Measurements from ENCODE around the gene EYS.
"Not testable (repeated sequence)": the region's sequence is repeated elsewhere in the genome, so short reads cannot be mapped to it uniquely, and the experiment has no call there.

Gene EYS

GRCh38 chr6:65416621-65417020 is 290.4 kb downstream of the EYS start:
- DNase-seq (ENCODE audit: low read depth), result no peak
- no peak for TF ChIP-seq MAX (IDR thresholded peaks at IDR 0.05; ENCODE audit: low read depth, low read length)
- no peak overlapping the region for H3K4me3 ChIP-seq (ENCODE audit: low read depth, low read length)

- H3K4me3 ChIP-seq (ENCODE audit: low read depth, low read length), result no peak overlapping the region
- TF ChIP-seq POLR2A (IDR thresholded peaks at IDR 0.05; ENCODE audit: extremely low read depth, insufficient read length) (no peak), MYC (IDR thresholded peaks at IDR 0.05; ENCODE audit: low read depth, low read length) (no peak), MAX (IDR thresholded peaks at IDR 0.05; ENCODE audit: low read depth, low read length) (no peak), CTCF (IDR thresholded peaks at IDR 0.05; ENCODE audit: low read depth, low read length) (no peak)
- DNase-seq (ENCODE audit: low read depth), result no peak
Measured at GRCh38 chr6:65410309-65410708, 296.7 kb downstream of the EYS start.

- no peak for DNase-seq (ENCODE audit: low read depth)
- TF ChIP-seq MAX (IDR thresholded peaks at IDR 0.05; ENCODE audit: low read depth, low read length), result no peak
- no peak for TF ChIP-seq CTCF (IDR thresholded peaks at IDR 0.05; ENCODE audit: low read depth, low read length)
- no peak for TF ChIP-seq MYC (IDR thresholded peaks at IDR 0.05; ENCODE audit: low read depth, low read length)
- TF ChIP-seq POLR2A (IDR thresholded peaks at IDR 0.05; ENCODE audit: extremely low read depth, insufficient read length), result no peak
- no peak overlapping the region for H3K4me3 ChIP-seq (ENCODE audit: low read depth, low read length)
Measured at GRCh38 chr6:65402564-65402963, 304.5 kb downstream of the EYS start.

GRCh38 chr6:65399355-65400084 is 307.5 kb downstream of the EYS start:
- DNase-seq (ENCODE audit: low read depth), result no peak
- no peak for TF ChIP-seq POLR2A (IDR thresholded peaks at IDR 0.05; ENCODE audit: extremely low read depth, insufficient read length)
- TF ChIP-seq MAX (IDR thresholded peaks at IDR 0.05; ENCODE audit: low read depth, low read length), result no peak
- TF ChIP-seq CTCF (IDR thresholded peaks at IDR 0.05; ENCODE audit: low read depth, low read length), result no peak
- no peak for TF ChIP-seq MYC (IDR thresholded peaks at IDR 0.05; ENCODE audit: low read depth, low read length)
- H3K4me3 ChIP-seq (ENCODE audit: low read depth, low read length), result no peak overlapping the region

- no peak for TF ChIP-seq MYC (IDR thresholded peaks at IDR 0.05; ENCODE audit: low read depth, low read length)
- no peak for TF ChIP-seq MAX (IDR thresholded peaks at IDR 0.05; ENCODE audit: low read depth, low read length)
- no peak for TF ChIP-seq CTCF (IDR thresholded peaks at IDR 0.05; ENCODE audit: low read depth, low read length)
- TF ChIP-seq POLR2A (IDR thresholded peaks at IDR 0.05; ENCODE audit: extremely low read depth, insufficient read length), result no peak
- H3K4me3 ChIP-seq (ENCODE audit: low read depth, low read length), result no peak overlapping the region
- DNase-seq (ENCODE audit: low read depth), result no peak
Measured at GRCh38 chr6:65398851-65399250, 308.2 kb downstream of the EYS start.

GRCh38 chr6:65350530-65350929 is 356.5 kb downstream of the EYS start:
- no peak overlapping the region for H3K4me3 ChIP-seq (ENCODE audit: low read depth, low read length)
- TF ChIP-seq POLR2A (IDR thresholded peaks at IDR 0.05; ENCODE audit: extremely low read depth, insufficient read length) (no peak), CTCF (IDR thresholded peaks at IDR 0.05; ENCODE audit: low read depth, low read length) (no peak), MYC (IDR thresholded peaks at IDR 0.05; ENCODE audit: low read depth, low read length) (no peak), MAX (IDR thresholded peaks at IDR 0.05; ENCODE audit: low read depth, low read length) (no peak)
- no peak for DNase-seq (ENCODE audit: low read depth)

- DNase-seq (ENCODE audit: low read depth); H3K4me3 ChIP-seq (ENCODE audit: low read depth, low read length): not testable (repeated sequence)
Measured at GRCh38 chr6:65302655-65303054, 404.4 kb downstream of the EYS start.
